PC-3 (cell line): ENCODE measurements around the gene PPM1F. TPM values are rescaled to one million over a fixed set of nuclear protein-coding genes. Genes with fewer than 3 reads are reported as not detected.

Source experiments
- ATAC-seq: fragments of 200-7000 bp; cut with Tn5 transposase; 2 replicates; pipeline ENCODE4 v1.9.1; 2020; ENCODE audit warnings: mild to moderate bottlenecking, moderate library complexity
- BruUV-seq: library from RNA; stranded (reverse); fragments of 400-500 nt; replicated peaks from 2 replicates; lab custom pipeline; 2021; lab: Mats Ljungman, UMichigan
- CTCF ChIA-PET: fragments of 300-600 bp; sonication (Branson Sonifier 250); formaldehyde crosslinking; loops from one replicate; lab custom pipeline; 2022; ENCODE audit warnings: antibody characterized with exemption; lab: Charles Lee
- POLR2A ChIA-PET: fragments of 300-600 bp; sonication (Branson Sonifier 250); formaldehyde crosslinking; loops from one replicate; lab custom pipeline; 2022; ENCODE audit warnings: antibody characterized with exemption; ENCODE audit not compliant: unreplicated experiment; lab: Charles Lee
- DNase-seq: peaks from one replicate; pipeline ENCODE4 v3.0.0-alpha.2; 2015
- H2AFZ ChIP-seq: fragments of 300-600 bp; sonication (generic); 2 replicates; pipeline ENCODE4 v1.6.0; 2016; ENCODE audit warnings: antibody characterized with exemption, low read length
- H3F3A ChIP-seq: fragments of 300-600 bp; sonication (generic); one replicate; pipeline ENCODE4 v1.6.0; 2017; ENCODE audit warnings: antibody characterized with exemption, low read length, control low read depth, mild to moderate bottlenecking; ENCODE audit not compliant: unreplicated experiment
- H3K27ac ChIP-seq: fragments of 300-600 bp; sonication (generic); 2 replicates; pipeline ENCODE4 v1.5.1; 2016; ENCODE audit warnings: mild to moderate bottlenecking, low read length
- H3K27me3 ChIP-seq: fragments of 300-600 bp; sonication (generic); 2 replicates; pipeline ENCODE4 v1.6.1; 2016; ENCODE audit warnings: low read length, mixed read lengths
- H3K36me3 ChIP-seq: fragments of 300-600 bp; sonication (generic); 2 replicates; pipeline ENCODE4 v1.6.1; 2016; ENCODE audit warnings: low read depth, mixed run types, low read length, mixed read lengths
- H3K4me1 ChIP-seq: fragments of 300-600 bp; sonication (generic); 2 replicates; pipeline ENCODE4 v1.5.1; 2016; ENCODE audit warnings: low read length; ENCODE audit not compliant: insufficient read depth
- H3K4me2 ChIP-seq: fragments of 300-600 bp; sonication (generic); 2 replicates; pipeline ENCODE4 v1.6.0; 2016; ENCODE audit warnings: low read length
- H3K4me3 ChIP-seq: fragments of 300-600 bp; sonication (generic); 2 replicates; pipeline ENCODE4 v1.5.1; 2016; ENCODE audit warnings: mild to moderate bottlenecking, low read length, mixed read lengths
- H3K79me2 ChIP-seq: fragments of 300-600 bp; sonication (generic); 2 replicates; pipeline ENCODE4 v1.6.1; 2017; ENCODE audit warnings: low read length, mixed read lengths
- H3K9ac ChIP-seq: fragments of 300-600 bp; sonication (generic); 2 replicates; pipeline ENCODE4 v1.6.0; 2016; ENCODE audit warnings: mild to moderate bottlenecking, low read length
- H3K9me2 ChIP-seq: fragments of 300-600 bp; sonication (generic); replicated peaks from 2 replicates; pipeline ENCODE4 v1.6.1; 2016; ENCODE audit warnings: mixed run types, low read length, mixed read lengths
- H3K9me3 ChIP-seq: fragments of 300-600 bp; sonication (generic); 2 replicates; pipeline ENCODE4 v1.6.1; 2016; ENCODE audit warnings: low read length, mixed read lengths
- H4K20me1 ChIP-seq: fragments of 300-600 bp; sonication (generic); 2 replicates; pipeline ENCODE4 v1.6.1; 2016; ENCODE audit warnings: low read length, mixed read lengths
- CTCF ChIP-seq: fragments of 300-600 bp; sonication (generic); conservative IDR thresholded peaks from 2 replicates; pipeline ENCODE4 v1.5.1; 2017; ENCODE audit warnings: antibody characterized with exemption, low read depth, mild to moderate bottlenecking, low read length
- EZH2 ChIP-seq: fragments of 300-600 bp; sonication (generic); IDR thresholded peaks from one replicate; pipeline ENCODE4 v1.6.1; 2017; ENCODE audit warnings: antibody characterized with exemption, mild to moderate bottlenecking, low read length; ENCODE audit not compliant: unreplicated experiment
- EZH2phosphoT487 ChIP-seq: fragments of 300-600 bp; sonication (generic); IDR thresholded peaks from 2 replicates; pipeline ENCODE4 v1.6.1; 2018; ENCODE audit warnings: mild to moderate bottlenecking, antibody characterized with exemption, low read length, borderline replicate concordance
- intact Hi-C: fragments of 100-400 bp; cut with micrococcal nuclease; formaldehyde crosslinking; loops from 2 replicates; pipeline ENCODE4 v1.9.0; 2023
- total RNA-seq: library from RNA; depleted of rRNA; stranded (reverse); fragments of >200 nt; gene quantifications from 2 replicates; pipeline ENCODE4 v1.2.3, GENCODE V29; 2014

PPM1F gene
- total RNA-seq, 1 experiment from 2014 or later = 40.4 TPM

GRCh38 chr22:21974058-21974649 is 21.5 kb upstream of the PPM1F start:
- Histone ChIP-seq H3K9me2 (no peaks in the 10 kb centered on the region), H3K4me2 (no peak overlapping the region), H4K20me1 (no peaks in the 10 kb centered on the region), H3F3A (no peaks in the 10 kb centered on the region), H3K27ac (no peak overlapping the region), H2AFZ (no peak overlapping the region), H3K9me3 (no peaks in the 10 kb centered on the region), H3K27me3 (no peaks in the 10 kb centered on the region), H3K4me3 (no peak overlapping the region), H3K36me3 (peaks cover 18% of the 10 kb centered on the region), H3K9ac (no peak overlapping the region), H3K79me2 (0 out of 2 replicates have a peak, but pooled peaks cover 5% of the 10 kb centered on the region), H3K4me1 (no peaks in the 10 kb centered on the region)
- DNase-seq (no peak), ATAC-seq (no peak)
- no TSS peak for BruUV-seq
- CTCF ChIA-PET = no interaction called here
- POLR2A ChIA-PET = no interaction called here
- no peak for TF ChIP-seq EZH2phosphoT487
- TF ChIP-seq EZH2 = no peak
- no peak for TF ChIP-seq CTCF
- intact Hi-C loops = no loop called here

GRCh38 chr22:21972806-21973205 is 20.2 kb upstream of the PPM1F start:
- Histone ChIP-seq H3K9ac (no peak overlapping the region), H3K27ac (no peak overlapping the region), H3K4me1 (no peaks in the 10 kb centered on the region), H4K20me1 (no peaks in the 10 kb centered on the region), H3K9me3 (no peaks in the 10 kb centered on the region), H3K36me3 (peaks cover 18% of the 10 kb centered on the region), H3K79me2 (0 out of 2 replicates have a peak, but pooled peaks cover 2% of the 10 kb centered on the region), H3K27me3 (no peaks in the 10 kb centered on the region), H2AFZ (no peak overlapping the region), H3K9me2 (no peaks in the 10 kb centered on the region), H3K4me3 (no peak overlapping the region), H3K4me2 (no peak overlapping the region), H3F3A (no peaks in the 10 kb centered on the region)
- CTCF ChIA-PET = interaction anchor here (0.6 to 1.4 kb wide), 5 partner anchors 9 to 557 kb away, joined by 3 to 7 read pairs (median 5); partner anchors contain the start of genes PPM1F and TOP3B
- no peak for ATAC-seq
- POLR2A ChIA-PET = no interaction called here
- TF ChIP-seq EZH2 (no peak), CTCF (no peak), EZH2phosphoT487 (no peak)
- no TSS peak for BruUV-seq
- no peak for DNase-seq
- intact Hi-C loops = no loop called here

- peak; percentile 38; the same call in 1 of the 2 replicates for ATAC-seq
- peak; percentile 31 for DNase-seq
- Histone ChIP-seq H3K79me2 (no peaks in the 10 kb centered on the region), H3K36me3 (peaks cover 18% of the 10 kb centered on the region), H4K20me1 (no peaks in the 10 kb centered on the region), H3F3A (no peaks in the 10 kb centered on the region), H2AFZ (no peak overlapping the region), H3K27me3 (no peaks in the 10 kb centered on the region), H3K9ac (no peak overlapping the region), H3K4me1 (no peaks in the 10 kb centered on the region), H3K9me2 (no peaks in the 10 kb centered on the region), H3K27ac (no peak overlapping the region), H3K4me2 (no peak overlapping the region), H3K4me3 (no peak overlapping the region), H3K9me3 (no peaks in the 10 kb centered on the region)
- ChIA-PET POLR2A (no interaction called here), CTCF (interaction anchor here (0.5 to 1.4 kb wide), 6 partner anchors 10 to 1047 kb away, joined by 3 to 7 read pairs (median 4); partner anchors contain the start of genes PPM1F and TOP3B)
- intact Hi-C loops = no loop called here
- no TSS peak for BruUV-seq
- TF ChIP-seq CTCF (peak; percentile 83), EZH2 (no peak)
Measured at GRCh38 chr22:21972293-21972779, 19.7 kb upstream of the PPM1F start.
